Measurements from ENCODE around the gene DGLUCY.

GRCh38 chr14:91090743-91091142 is 23.1 kb upstream of the DGLUCY start:
- TF ChIP-seq SMC3 (IDR thresholded peaks at IDR 0.05; ENCODE audit: low read length) (no peak), TSC22D2 (CRISPR knock-in tag; IDR thresholded peaks at IDR 0.05; ENCODE audit: borderline replicate concordance) (no peak), KAT2B (IDR thresholded peaks at IDR 0.05; ENCODE audit: borderline replicate concordance, low read depth, low read length) (no peak)

Measured in HepG2 (cell line).